Esophagus muscularis mucosa (tissue), 4 donors: ENCODE data around the gene HLX.

Source experiments
- EP300 ChIP-seq: sonication (generic); formaldehyde crosslinking; IDR thresholded peaks from one replicate; pipeline ENCODE4 v1.6.1; 2017; ENCODE audit warnings: antibody characterized with exemption
- POLR2A ChIP-seq: fragments of 450-650 bp; IDR thresholded peaks from one replicate; pipeline ENCODE4 v1.6.1; 2017; ENCODE audit warnings: antibody characterized with exemption, moderate library complexity, mild to moderate bottlenecking, low read depth
- TF ChIP-seq, protein P1 (sequence below), 3 experiments: fragments of 200-600 bp in 2 of 3; fragments of 450-650 bp in 1 of 3; sonication (generic) in 2 of 3; IDR thresholded peaks; one replicate each; pipeline ENCODE4 v1.5.1; 2017 to 2019; ENCODE audit warnings: antibody characterized with exemption in 3 of 3, mild to moderate bottlenecking in 2 of 3, moderate library complexity in 1 of 3

DNA sequence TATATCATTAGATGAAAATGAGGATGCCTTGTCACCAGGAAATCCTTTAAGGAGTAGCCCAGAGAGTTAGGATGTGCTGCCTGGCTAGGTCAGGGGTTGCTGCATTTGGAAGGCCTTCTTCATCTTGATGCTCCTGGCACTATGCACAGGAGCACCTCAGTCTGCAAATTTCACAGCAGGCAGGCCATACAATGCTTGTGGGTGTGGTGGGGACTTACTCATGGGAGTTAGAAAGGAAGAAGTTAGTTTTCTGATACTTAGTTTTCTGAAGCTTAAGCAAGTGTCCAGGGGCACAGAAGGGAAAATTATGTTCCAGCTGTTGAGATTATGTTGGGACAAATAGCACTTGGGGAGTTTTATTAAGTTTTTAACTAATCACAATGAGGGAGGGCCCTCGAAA is 11.4 kb downstream of the HLX start:
- TF ChIP-seq POLR2A (no peak), EP300 (no peak)
- TF ChIP-seq, protein P1, sequence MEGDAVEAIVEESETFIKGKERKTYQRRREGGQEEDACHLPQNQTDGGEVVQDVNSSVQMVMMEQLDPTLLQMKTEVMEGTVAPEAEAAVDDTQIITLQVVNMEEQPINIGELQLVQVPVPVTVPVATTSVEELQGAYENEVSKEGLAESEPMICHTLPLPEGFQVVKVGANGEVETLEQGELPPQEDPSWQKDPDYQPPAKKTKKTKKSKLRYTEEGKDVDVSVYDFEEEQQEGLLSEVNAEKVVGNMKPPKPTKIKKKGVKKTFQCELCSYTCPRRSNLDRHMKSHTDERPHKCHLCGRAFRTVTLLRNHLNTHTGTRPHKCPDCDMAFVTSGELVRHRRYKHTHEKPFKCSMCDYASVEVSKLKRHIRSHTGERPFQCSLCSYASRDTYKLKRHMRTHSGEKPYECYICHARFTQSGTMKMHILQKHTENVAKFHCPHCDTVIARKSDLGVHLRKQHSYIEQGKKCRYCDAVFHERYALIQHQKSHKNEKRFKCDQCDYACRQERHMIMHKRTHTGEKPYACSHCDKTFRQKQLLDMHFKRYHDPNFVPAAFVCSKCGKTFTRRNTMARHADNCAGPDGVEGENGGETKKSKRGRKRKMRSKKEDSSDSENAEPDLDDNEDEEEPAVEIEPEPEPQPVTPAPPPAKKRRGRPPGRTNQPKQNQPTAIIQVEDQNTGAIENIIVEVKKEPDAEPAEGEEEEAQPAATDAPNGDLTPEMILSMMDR (IDR thresholded peaks at IDR 0.05), result no peak
